ENCODE results near the gene UNKL.

Gene UNKL

GRCh38 chr16:1356061-1356900 is 58.2 kb downstream of the UNKL start:
- no peak for DNase-seq (ENCODE audit: low read depth in 2 of 2, low spot score in 1 of 2)

- no peak for DNase-seq (ENCODE audit: low read depth in 2 of 2, low spot score in 1 of 2)
Observed at GRCh38 chr16:1355591-1355990, 58.9 kb downstream of the UNKL start.

GRCh38 chr16:1354815-1355540 is 59.5 kb downstream of the UNKL start:
- DNase-seq (ENCODE audit: low read depth in 2 of 2, low spot score in 1 of 2): no peak

GRCh38 chr16:1351582-1352362 is 62.7 kb downstream of the UNKL start, which contains the start of the genes GNPTG and TSR3:
Gene GNPTG, plus strand, starts transcription at chr16:1351931. Its CDS starts 35 bp downstream, at chr16:1351966.
Gene TSR3, minus strand, starts transcription at chr16:1351878. Its CDS starts 74 bp downstream, at chr16:1351804.
- peak; percentile 53 to 70 for DNase-seq (ENCODE audit: low read depth in 2 of 2, low spot score in 1 of 2)

- DNase-seq (ENCODE audit: low read depth in 2 of 2, low spot score in 1 of 2): no peak
Observed at GRCh38 chr16:1351215-1351581, 63.3 kb downstream of the UNKL start.

GRCh38 chr16:1350691-1351090 is 63.8 kb downstream of the UNKL start:
- DNase-seq (ENCODE audit: low read depth in 2 of 2, low spot score in 1 of 2): no peak

- DNase-seq (ENCODE audit: low read depth in 2 of 2, low spot score in 1 of 2): no peak
Observed at GRCh38 chr16:1349951-1350350, 64.6 kb downstream of the UNKL start.

- DNase-seq (ENCODE audit: low read depth in 2 of 2, low spot score in 1 of 2): no peak
Observed at GRCh38 chr16:1349351-1349750, 65.2 kb downstream of the UNKL start.

- DNase-seq (ENCODE audit: low read depth in 2 of 2, low spot score in 1 of 2): no peak
Observed at GRCh38 chr16:1348926-1349325, 65.6 kb downstream of the UNKL start.

- no peak for DNase-seq (ENCODE audit: low read depth in 2 of 2, low spot score in 1 of 2)
Observed at GRCh38 chr16:1348441-1348840, 66.1 kb downstream of the UNKL start.

GRCh38 chr16:1347962-1348361 is 66.5 kb downstream of the UNKL start:
- no peak for DNase-seq (ENCODE audit: low read depth in 2 of 2, low spot score in 1 of 2)

- no peak for DNase-seq (ENCODE audit: low read depth in 2 of 2, low spot score in 1 of 2)
Observed at GRCh38 chr16:1347286-1347855, 67.1 kb downstream of the UNKL start.

- no peak for DNase-seq (ENCODE audit: low read depth in 2 of 2, low spot score in 1 of 2)
Observed at GRCh38 chr16:1346422-1347285, 67.8 kb downstream of the UNKL start.

- no peak for DNase-seq (ENCODE audit: low read depth in 2 of 2, low spot score in 1 of 2)
Observed at GRCh38 chr16:1345651-1346421, 68.7 kb downstream of the UNKL start.

- DNase-seq (ENCODE audit: low read depth in 2 of 2, low spot score in 1 of 2): no peak
Observed at GRCh38 chr16:1345087-1345486, 69.4 kb downstream of the UNKL start.

GRCh38 chr16:1344499-1344898 is 70.0 kb downstream of the UNKL start:
- no peak for DNase-seq (ENCODE audit: low read depth in 2 of 2, low spot score in 1 of 2)

- no peak for DNase-seq (ENCODE audit: low read depth in 2 of 2, low spot score in 1 of 2)
Observed at GRCh38 chr16:1343428-1344242, 70.9 kb downstream of the UNKL start.

GRCh38 chr16:1342526-1343427 is 71.7 kb downstream of the UNKL start:
- DNase-seq (ENCODE audit: low read depth in 2 of 2, low spot score in 1 of 2): peak; percentile 86 to 90

Measured in stimulated activated CD8-positive, alpha-beta memory T cell treated with anti-CD3 and anti-CD28 coated beads, Interleukin-4, amount 100 ng/mL, for 4 hours (primary cell).